Upper lobe of left lung (tissue), 4 donors: ENCODE results near the gene ADAMTS17.

Experiments used
- CTCF ChIP-seq, 6 experiments: fragments of 450-650 bp in 4 of 6; fragments of 200-600 bp in 2 of 6; sonication (generic) in 2 of 6; IDR thresholded peaks; one replicate each; pipeline ENCODE4 v1.5.1; 2016 to 2019; ENCODE audit warnings: antibody characterized with exemption in 6 of 6
- EP300 ChIP-seq, 4 donors: sonication (generic); formaldehyde crosslinking; IDR thresholded peaks; one replicate each; pipeline ENCODE4 v1.5.1; 2017; ENCODE audit warnings: antibody characterized with exemption in 4 of 4, control low read depth in 2 of 4
- POLR2A ChIP-seq, 4 donors: fragments of 450-650 bp; IDR thresholded peaks; one replicate each; pipeline ENCODE4 v1.5.1; 2016 to 2017; ENCODE audit warnings: antibody characterized with exemption in 4 of 4, mild to moderate bottlenecking in 2 of 4

DNA sequence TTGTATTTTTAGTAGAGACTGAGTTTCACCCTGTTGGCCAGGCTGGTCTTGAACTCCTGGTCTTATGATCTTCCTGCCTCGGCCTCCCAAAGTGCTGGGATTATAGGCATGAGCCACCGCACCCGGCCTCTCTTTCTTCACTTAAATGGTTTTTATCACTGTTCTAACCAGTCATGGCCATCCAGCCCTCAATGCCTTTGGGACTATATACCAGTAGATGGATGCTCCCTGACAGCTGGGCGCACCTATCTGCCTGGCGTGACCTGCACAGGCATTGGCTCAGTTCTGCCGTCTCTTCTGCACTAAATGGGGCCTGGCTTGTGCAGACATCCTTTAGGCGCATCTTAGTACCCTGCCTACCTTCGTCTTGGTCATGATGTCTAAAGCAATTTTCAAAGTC, 233.4 kb downstream of the ADAMTS17 start:
- no peak for TF ChIP-seq POLR2A (IDR thresholded peaks at IDR 0.05)
- TF ChIP-seq CTCF (IDR thresholded peaks at IDR 0.05), result no peak
- TF ChIP-seq EP300 (IDR thresholded peaks at IDR 0.05), result no peak
